OCI-LY3 (cell line): ENCODE data around the gene GFAP.

Experiments used
- H2AFZ ChIP-seq: fragments of 200-600, 300-600 bp; shearing (Covaris generic); 2 replicates; pipeline ENCODE4 v1.6.0; 2014; ENCODE audit warnings: antibody characterized with exemption, low read depth, low read length
- H3K27ac ChIP-seq: fragments of 200-600, 300-600 bp; sonication (generic); 2 replicates; pipeline ENCODE4 v1.5.1; 2014; ENCODE audit warnings: mild to moderate bottlenecking, low read length, moderate library complexity, mixed read lengths
- H3K27me3 ChIP-seq: fragments of 200-600, 300-600 bp; sonication (generic); 2 replicates; pipeline ENCODE4 v1.6.1; 2014; ENCODE audit warnings: low read depth, low read length, mixed read lengths
- H3K36me3 ChIP-seq: fragments of 200-600, 300-600 bp; sonication (generic); replicated peaks from 2 replicates; pipeline ENCODE3; 2014; ENCODE audit warnings: low read depth, low read length, mixed read lengths
- H3K4me1 ChIP-seq: fragments of 300-600, 200-600 bp; sonication (generic); 2 replicates; pipeline ENCODE4 v1.6.1; 2014; ENCODE audit warnings: low read length, mixed read lengths
- H3K4me2 ChIP-seq: fragments of 200-600, 300-600 bp; sonication (generic); 2 replicates; pipeline ENCODE4 v1.6.1; 2014; ENCODE audit warnings: low read length, mixed read lengths
- H3K4me3 ChIP-seq: fragments of 300-600, 200-600 bp; sonication (generic); 2 replicates; pipeline ENCODE4 v1.5.1; 2014; ENCODE audit warnings: antibody characterized with exemption, mild to moderate bottlenecking, low read length, moderate library complexity
- H3K79me2 ChIP-seq: fragments of 300-600, 200-600 bp; shearing (Covaris generic); 2 replicates; pipeline ENCODE4 v1.6.1; 2014; ENCODE audit warnings: mild to moderate bottlenecking, low read length, mixed read lengths
- H3K9ac ChIP-seq: fragments of 300-600, 200-600 bp; shearing (Covaris generic); 2 replicates; pipeline ENCODE4 v1.6.0; 2014; ENCODE audit warnings: mild to moderate bottlenecking, low read length, moderate library complexity
- H3K9me3 ChIP-seq: fragments of 200-600, 300-600 bp; shearing (Covaris generic); 2 replicates; pipeline ENCODE4 v1.6.1; 2014; ENCODE audit warnings: low read length, mixed read lengths; ENCODE audit not compliant: insufficient read depth
- H4K20me1 ChIP-seq: fragments of 200-600, 300-600 bp; sonication (generic); 2 replicates; pipeline ENCODE4 v1.6.1; 2016; ENCODE audit warnings: low read length, mixed read lengths; ENCODE audit not compliant: insufficient read depth
- CTCF ChIP-seq: fragments of 200-600, 300-600 bp; sonication (generic); IDR thresholded peaks from 2 replicates; pipeline ENCODE4 v1.5.1; 2014; ENCODE audit warnings: antibody characterized with exemption, low read length, low read depth
- EZH2phosphoT487 ChIP-seq: fragments of 200-600 bp; shearing (Covaris generic); IDR thresholded peaks from 2 replicates; pipeline ENCODE4 v1.6.1; 2018; ENCODE audit warnings: antibody characterized with exemption, mixed run types, low read depth

Gene GFAP

DNA sequence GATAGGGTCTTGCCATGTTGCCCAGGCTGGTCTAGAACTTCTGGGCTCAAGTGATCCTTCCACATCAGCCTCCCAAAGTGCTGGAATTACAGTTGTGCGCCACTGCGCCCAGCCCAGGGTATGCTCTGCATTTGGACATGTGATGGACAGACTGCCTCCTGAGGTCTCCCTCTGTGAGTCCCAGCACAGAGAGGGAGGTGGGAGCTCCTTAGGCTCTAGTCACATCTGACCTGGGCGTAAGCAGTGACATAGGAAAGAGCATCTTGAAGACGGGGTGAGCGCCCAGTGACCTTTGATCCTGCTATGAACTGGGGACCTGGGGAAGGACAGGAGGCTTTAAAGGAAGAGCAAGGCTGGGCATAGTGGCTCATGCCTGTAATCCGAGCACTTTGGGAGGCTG, 2.2 kb upstream of the GFAP start:
- no peaks in the 10 kb centered on the region for H3K79me2 ChIP-seq
- H3K36me3 ChIP-seq: no peaks in the 10 kb centered on the region
- H3K27me3 ChIP-seq: peaks cover 8% of the 10 kb centered on the region
- H3K9ac ChIP-seq: no peak overlapping the region
- H3K27ac ChIP-seq: no peak overlapping the region
- no peak overlapping the region for H3K4me2 ChIP-seq
- peaks cover 25% of the 10 kb centered on the region for H3K4me1 ChIP-seq
- no peaks in the 10 kb centered on the region for H3K9me3 ChIP-seq
- H2AFZ ChIP-seq: no peak overlapping the region
- H3K4me3 ChIP-seq: no peak overlapping the region
- TF ChIP-seq EZH2phosphoT487 (no peak), CTCF (no peak)
- H4K20me1 ChIP-seq: no peaks in the 10 kb centered on the region

GRCh38 chr17:44916781-44917241, 1.5 kb upstream of the GFAP start:
- no peak overlapping the region for H3K4me2 ChIP-seq
- H3K27ac ChIP-seq: no peak overlapping the region
- H3K4me1 ChIP-seq: peaks cover 25% of the 10 kb centered on the region
- no peaks in the 10 kb centered on the region for H3K79me2 ChIP-seq
- no peak for TF ChIP-seq CTCF
- H2AFZ ChIP-seq: no peak overlapping the region
- H3K4me3 ChIP-seq: no peak overlapping the region
- H4K20me1 ChIP-seq: no peaks in the 10 kb centered on the region
- no peaks in the 10 kb centered on the region for H3K9me3 ChIP-seq
- no peaks in the 10 kb centered on the region for H3K36me3 ChIP-seq
- H3K27me3 ChIP-seq: peaks cover 8% of the 10 kb centered on the region
- no peak overlapping the region for H3K9ac ChIP-seq

- Histone ChIP-seq H3K36me3 (no peaks in the 10 kb centered on the region), H3K4me2 (no peak overlapping the region), H3K4me1 (peaks cover 22% of the 10 kb centered on the region), H4K20me1 (no peaks in the 10 kb centered on the region), H3K9me3 (no peaks in the 10 kb centered on the region), H3K27ac (no peak overlapping the region), H3K27me3 (peaks cover 8% of the 10 kb centered on the region), H2AFZ (no peak overlapping the region), H3K9ac (no peak overlapping the region), H3K4me3 (no peak overlapping the region), H3K79me2 (no peaks in the 10 kb centered on the region)
- TF ChIP-seq CTCF (no peak), EZH2phosphoT487 (no peak)
Observed at GRCh38 chr17:44915862-44916780, 821 bp upstream of the GFAP start.

DNA sequence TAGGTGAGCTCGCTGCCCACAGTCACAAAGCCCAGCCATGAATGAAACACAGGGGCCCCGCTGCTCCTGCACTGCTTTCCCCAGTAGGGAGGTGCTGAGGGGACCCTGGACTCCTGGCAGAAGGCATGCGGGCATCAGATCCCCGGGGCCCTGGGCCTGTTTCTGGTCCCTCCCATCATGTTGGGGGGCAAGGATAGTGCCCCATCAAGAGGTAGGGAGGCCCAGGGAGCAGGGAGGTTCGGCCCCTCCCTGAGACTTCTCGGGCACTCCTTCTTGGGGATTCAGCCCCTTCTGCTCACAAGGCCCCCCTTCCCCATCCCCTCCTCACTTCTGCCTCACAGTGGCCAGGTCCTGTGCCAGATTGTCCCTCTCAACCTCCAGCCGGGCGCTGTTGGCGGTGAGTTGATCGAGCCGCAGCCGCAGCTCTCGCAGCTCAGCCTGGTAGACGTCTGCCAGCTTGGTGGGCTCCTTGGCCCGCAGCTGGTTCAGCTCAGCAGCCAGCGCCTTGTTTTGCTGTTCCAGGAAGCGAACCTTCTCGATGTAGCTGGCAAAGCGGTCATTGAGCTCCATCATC, 515 bp downstream of the GFAP start:
- Histone ChIP-seq H3K9me3 (no peaks in the 10 kb centered on the region), H3K4me1 (peaks cover 9% of the 10 kb centered on the region), H3K4me2 (no peak overlapping the region), H3K27me3 (peaks cover 8% of the 10 kb centered on the region), H3K79me2 (no peaks in the 10 kb centered on the region), H3K9ac (no peak overlapping the region), H3K27ac (no peak overlapping the region), H3K36me3 (no peaks in the 10 kb centered on the region), H3K4me3 (no peak overlapping the region), H4K20me1 (no peaks in the 10 kb centered on the region), H2AFZ (no peak overlapping the region)
- TF ChIP-seq CTCF: no peak
- no peak for TF ChIP-seq EZH2phosphoT487
